Measurements from ENCODE around the gene FBN2.

The FBN2 gene

DNA sequence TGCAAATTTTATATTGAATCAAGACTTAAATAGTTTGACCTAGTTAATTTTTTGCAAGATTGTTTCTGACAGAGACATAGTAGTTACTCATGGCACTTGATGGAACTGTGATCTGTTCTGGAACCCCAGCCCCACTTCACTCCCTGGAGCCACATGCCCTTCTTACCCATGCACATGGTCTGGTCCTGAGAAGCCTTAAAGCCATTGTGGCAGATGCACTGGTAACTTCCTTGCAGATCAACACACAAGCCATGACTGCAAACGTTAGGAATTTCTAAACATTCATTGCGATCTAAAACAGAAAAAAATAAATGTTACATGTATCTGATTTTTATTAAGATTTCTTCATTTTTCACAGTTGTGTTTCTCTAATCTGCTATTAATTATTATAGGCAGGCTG is 233.3 kb downstream of the FBN2 start:
- peak in 1 of 2 donors; percentile 11 for DNase-seq (ENCODE audit: low read depth in 2 of 2)
- H3K4me3 ChIP-seq (replicated peaks in 1 of 2; ENCODE audit: low read depth in 2 of 2, low read length in 2 of 2): no peak overlapping the region
- TF ChIP-seq, protein P1, sequence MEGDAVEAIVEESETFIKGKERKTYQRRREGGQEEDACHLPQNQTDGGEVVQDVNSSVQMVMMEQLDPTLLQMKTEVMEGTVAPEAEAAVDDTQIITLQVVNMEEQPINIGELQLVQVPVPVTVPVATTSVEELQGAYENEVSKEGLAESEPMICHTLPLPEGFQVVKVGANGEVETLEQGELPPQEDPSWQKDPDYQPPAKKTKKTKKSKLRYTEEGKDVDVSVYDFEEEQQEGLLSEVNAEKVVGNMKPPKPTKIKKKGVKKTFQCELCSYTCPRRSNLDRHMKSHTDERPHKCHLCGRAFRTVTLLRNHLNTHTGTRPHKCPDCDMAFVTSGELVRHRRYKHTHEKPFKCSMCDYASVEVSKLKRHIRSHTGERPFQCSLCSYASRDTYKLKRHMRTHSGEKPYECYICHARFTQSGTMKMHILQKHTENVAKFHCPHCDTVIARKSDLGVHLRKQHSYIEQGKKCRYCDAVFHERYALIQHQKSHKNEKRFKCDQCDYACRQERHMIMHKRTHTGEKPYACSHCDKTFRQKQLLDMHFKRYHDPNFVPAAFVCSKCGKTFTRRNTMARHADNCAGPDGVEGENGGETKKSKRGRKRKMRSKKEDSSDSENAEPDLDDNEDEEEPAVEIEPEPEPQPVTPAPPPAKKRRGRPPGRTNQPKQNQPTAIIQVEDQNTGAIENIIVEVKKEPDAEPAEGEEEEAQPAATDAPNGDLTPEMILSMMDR (IDR thresholded peaks at IDR 0.05; ENCODE audit: low read depth, low read length): no peak

- DNase-seq (ENCODE audit: low read depth in 2 of 2): peak; percentile 85 to 89
Measured at GRCh38 chr5:128304088-128304487, 234.0 kb downstream of the FBN2 start.

GRCh38 chr5:128303593-128303992 is 234.5 kb downstream of the FBN2 start:
- H3K4me3 ChIP-seq (replicated peaks in 1 of 2; ENCODE audit: low read depth in 2 of 2, low read length in 2 of 2): no peak overlapping the region
- DNase-seq (ENCODE audit: low read depth in 2 of 2): peak in 1 of 2 donors; percentile 59
- TF ChIP-seq, protein P1 (IDR thresholded peaks at IDR 0.05; ENCODE audit: low read depth, low read length): no peak

More at GRCh38 chr5:128304088-128304487, 234.0 kb downstream of the FBN2 start:
- no peak overlapping the region for H3K4me3 ChIP-seq (replicated peaks in 1 of 2; ENCODE audit: low read depth in 2 of 2, low read length in 2 of 2)
- TF ChIP-seq, protein P1 (IDR thresholded peaks at IDR 0.05; ENCODE audit: low read depth, low read length): no peak

DNA sequence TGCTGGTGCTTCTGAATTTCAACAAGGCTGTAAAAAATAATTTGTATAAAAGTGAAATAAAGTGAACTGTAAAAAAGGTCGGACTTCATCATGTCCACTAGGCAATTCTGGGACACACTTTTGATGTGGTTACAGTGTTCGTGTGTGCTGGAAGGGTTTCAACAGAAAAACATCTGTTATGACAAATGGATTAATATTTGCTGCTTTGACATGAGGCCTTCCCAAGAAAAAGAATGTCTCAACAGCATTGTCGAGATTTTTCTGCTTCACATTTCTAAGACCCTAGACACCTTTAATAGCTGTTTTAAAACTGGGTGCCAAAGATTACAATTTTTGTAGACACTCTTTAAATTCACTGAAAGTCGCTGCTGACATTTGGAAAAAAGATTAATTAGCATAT is 237.9 kb downstream of the FBN2 start:
- no peak overlapping the region for H3K4me3 ChIP-seq (replicated peaks in 1 of 2; ENCODE audit: low read depth in 2 of 2, low read length in 2 of 2)
- no peak for DNase-seq (ENCODE audit: low read depth in 2 of 2)
- TF ChIP-seq, protein P1 (IDR thresholded peaks at IDR 0.05; ENCODE audit: low read depth, low read length): no peak

GRCh38 chr5:128290152-128290858 is 247.7 kb downstream of the FBN2 start:
- TF ChIP-seq, protein P1 (IDR thresholded peaks at IDR 0.05; ENCODE audit: low read depth, low read length): no peak
- DNase-seq (ENCODE audit: low read depth in 2 of 2): peak; percentile 5 to 43
- no peak overlapping the region for H3K4me3 ChIP-seq (replicated peaks in 1 of 2; ENCODE audit: low read depth in 2 of 2, low read length in 2 of 2)

- TF ChIP-seq, protein P1 (IDR thresholded peaks at IDR 0.05; ENCODE audit: low read depth, low read length): no peak
- no peak for DNase-seq (ENCODE audit: low read depth in 2 of 2)
- H3K4me3 ChIP-seq (replicated peaks in 1 of 2; ENCODE audit: low read depth in 2 of 2, low read length in 2 of 2): no peak overlapping the region
Measured at GRCh38 chr5:128287740-128288139, 250.3 kb downstream of the FBN2 start.
